RWPE1 (cell line): ENCODE results near the gene SLC24A4.

ENCODE experiments used
- CTCF ChIA-PET: fragments of 350-600 bp; sonication (Branson Sonifier 250); formaldehyde crosslinking; extraction: SDS; loops from one replicate; lab custom pipeline; 2021; lab: Yijun Ruan, JAX
- POLR2A ChIA-PET: fragments of 400-600 bp; formaldehyde crosslinking; extraction: SDS; loops from one replicate; lab custom pipeline; 2020; ENCODE audit warnings: antibody characterized with exemption; ENCODE audit not compliant: low non-redundant PET; lab: Yijun Ruan, JAX
- DNase-seq: peaks from one replicate; pipeline ENCODE4 v3.0.0; 2012; ENCODE audit warnings: low spot score
- H3K27ac ChIP-seq: fragments of 450-650 bp; 2 replicates; pipeline ENCODE4 v1.5.1; 2017
- TF ChIP-seq, protein P1 (sequence below): fragments of 450-650 bp; conservative IDR thresholded peaks from 2 replicates; pipeline ENCODE4 v1.5.1; 2017; ENCODE audit warnings: low read depth, mild to moderate bottlenecking

The SLC24A4 gene

GRCh38 chr14:92480856-92481255 is 157.9 kb downstream of the SLC24A4 start:
- TF ChIP-seq, protein P1, sequence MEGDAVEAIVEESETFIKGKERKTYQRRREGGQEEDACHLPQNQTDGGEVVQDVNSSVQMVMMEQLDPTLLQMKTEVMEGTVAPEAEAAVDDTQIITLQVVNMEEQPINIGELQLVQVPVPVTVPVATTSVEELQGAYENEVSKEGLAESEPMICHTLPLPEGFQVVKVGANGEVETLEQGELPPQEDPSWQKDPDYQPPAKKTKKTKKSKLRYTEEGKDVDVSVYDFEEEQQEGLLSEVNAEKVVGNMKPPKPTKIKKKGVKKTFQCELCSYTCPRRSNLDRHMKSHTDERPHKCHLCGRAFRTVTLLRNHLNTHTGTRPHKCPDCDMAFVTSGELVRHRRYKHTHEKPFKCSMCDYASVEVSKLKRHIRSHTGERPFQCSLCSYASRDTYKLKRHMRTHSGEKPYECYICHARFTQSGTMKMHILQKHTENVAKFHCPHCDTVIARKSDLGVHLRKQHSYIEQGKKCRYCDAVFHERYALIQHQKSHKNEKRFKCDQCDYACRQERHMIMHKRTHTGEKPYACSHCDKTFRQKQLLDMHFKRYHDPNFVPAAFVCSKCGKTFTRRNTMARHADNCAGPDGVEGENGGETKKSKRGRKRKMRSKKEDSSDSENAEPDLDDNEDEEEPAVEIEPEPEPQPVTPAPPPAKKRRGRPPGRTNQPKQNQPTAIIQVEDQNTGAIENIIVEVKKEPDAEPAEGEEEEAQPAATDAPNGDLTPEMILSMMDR, result no peak
- POLR2A ChIA-PET, result no interaction called here
- H3K27ac ChIP-seq, result no peak overlapping the region
- no peak for DNase-seq
- CTCF ChIA-PET, result no interaction called here

DNA sequence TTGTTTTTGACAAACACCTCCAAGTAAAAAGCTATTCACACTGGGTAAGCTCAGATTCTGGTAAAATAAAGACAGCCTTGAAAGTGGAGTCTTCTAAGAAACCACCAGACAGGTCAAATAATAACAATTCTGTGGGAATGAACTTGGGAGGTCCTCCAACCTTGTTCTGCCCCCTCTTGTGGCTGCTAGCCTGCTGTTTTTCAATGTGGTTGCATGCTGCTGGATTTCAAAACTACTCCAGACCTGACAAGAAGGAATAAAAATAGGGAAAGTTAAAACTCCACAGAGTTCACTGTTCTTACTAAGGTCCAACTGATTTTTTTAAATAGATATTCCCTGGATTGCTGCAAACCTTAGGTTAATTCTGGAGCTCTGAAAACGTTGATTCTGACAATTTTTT is 158.4 kb downstream of the SLC24A4 start:
- TF ChIP-seq, protein P1, result no peak
- no peak for DNase-seq
- H3K27ac ChIP-seq, result no peak overlapping the region
- ChIA-PET CTCF (interaction anchor here (0.7 kb wide), 1 partner anchor 29 kb away, joined by 5 read pairs; no protein-coding TSS in a partner anchor), POLR2A (no interaction called here)

GRCh38 chr14:92481811-92482555 is 159.0 kb downstream of the SLC24A4 start:
- ChIA-PET CTCF (interaction anchor here (0.7 kb wide), 1 partner anchor 28 kb away, joined by 5 read pairs; no protein-coding TSS in a partner anchor), POLR2A (no interaction called here)

DNA sequence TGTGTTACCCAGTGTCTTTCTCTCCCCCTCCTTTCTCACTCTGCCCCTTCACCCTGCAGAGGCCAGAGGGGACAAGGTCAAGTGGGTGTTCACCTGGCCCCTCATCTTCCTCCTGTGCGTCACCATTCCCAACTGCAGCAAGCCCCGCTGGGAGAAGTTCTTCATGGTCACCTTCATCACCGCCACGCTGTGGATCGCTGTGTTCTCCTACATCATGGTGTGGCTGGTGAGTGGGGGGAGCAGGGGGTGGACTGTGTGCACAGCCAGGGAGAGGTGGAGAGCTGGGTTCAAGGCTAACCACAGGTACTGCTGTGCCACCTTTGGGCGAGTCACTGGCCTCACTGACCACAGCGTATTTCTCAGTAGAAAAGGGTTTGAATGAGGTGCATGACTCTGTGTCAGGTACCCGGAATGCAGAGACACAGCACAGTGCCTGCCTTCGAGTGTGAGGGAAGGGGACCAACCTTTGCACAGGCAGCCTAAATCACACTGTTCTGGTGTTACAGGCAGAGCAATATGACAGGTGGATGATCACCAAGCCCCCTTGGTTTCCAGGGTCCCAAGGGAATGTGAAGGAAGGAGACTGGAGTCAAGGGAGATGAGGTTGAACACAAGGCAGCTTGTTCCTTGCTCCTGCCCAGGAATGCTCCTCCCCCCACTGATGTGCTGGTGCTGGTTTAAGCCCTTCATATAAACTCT is 159.8 kb downstream of the SLC24A4 start:
- no peak for DNase-seq
- ChIA-PET CTCF (interaction anchor here (0.6 kb wide), 1 partner anchor 37 kb away, joined by 3 read pairs; no protein-coding TSS in a partner anchor), POLR2A (no interaction called here)
- TF ChIP-seq, protein P1, result no peak
- H3K27ac ChIP-seq, result no peak overlapping the region

More at GRCh38 chr14:92481811-92482555, 159.0 kb downstream of the SLC24A4 start:
- no peak for DNase-seq
- no peak overlapping the region for H3K27ac ChIP-seq
- TF ChIP-seq, protein P1, result no peak

- TF ChIP-seq, protein P1, result no peak
- ChIA-PET POLR2A (no interaction called here), CTCF (interaction anchor here (0.6 kb wide), 1 partner anchor 890 kb away, joined by 3 read pairs; no protein-coding TSS in a partner anchor)
- no peak for DNase-seq
- no peak overlapping the region for H3K27ac ChIP-seq
These were observed 161.3 kb downstream of the SLC24A4 start for GRCh38 chr14:92484132-92484823.

DNA sequence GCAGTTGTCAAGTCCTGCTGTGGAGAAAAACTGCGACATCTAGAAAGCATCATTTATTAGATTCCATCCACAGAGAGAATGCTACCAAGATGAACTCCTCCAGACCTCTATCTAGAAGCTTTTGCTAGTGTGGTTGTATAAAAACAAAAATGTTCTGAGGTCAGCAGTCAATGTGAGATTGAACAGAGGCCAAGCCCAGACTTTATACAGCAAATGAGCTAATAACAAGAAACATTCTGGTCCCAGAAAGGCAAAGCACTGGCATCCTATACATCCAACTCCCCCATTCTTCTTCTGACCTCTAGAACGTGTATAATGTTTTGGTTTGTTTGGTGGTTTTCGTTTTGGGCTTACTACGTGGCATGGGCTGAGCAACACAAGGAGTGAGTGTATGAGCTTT is 163.9 kb downstream of the SLC24A4 start:
- no peak overlapping the region for H3K27ac ChIP-seq
- ChIA-PET POLR2A (no interaction called here), CTCF (interaction anchor here (0.6 kb wide), 1 partner anchor 72 kb away, joined by 3 read pairs; no protein-coding TSS in a partner anchor)
- DNase-seq, result no peak
- TF ChIP-seq, protein P1, result no peak
